Lower leg skin (tissue), 4 donors: Measurements from ENCODE around the gene PAXIP1. TPM values are rescaled to one million over a fixed set of nuclear protein-coding genes. Genes with fewer than 3 reads are reported as not detected.

ENCODE experiments used
- DNase-seq, 2 donors: peaks; one replicate each; pipeline ENCODE4 v3.0.0-alpha.2; 2019; ENCODE audit warnings: low spot score in 2 of 2
- H3K4me3 ChIP-seq: fragments of 200-600 bp; sonication (generic); 2 replicates; pipeline ENCODE4 v1.5.1; 2017; ENCODE audit warnings: mild to moderate bottlenecking, low read depth; ENCODE audit not compliant: poor library complexity, severe bottlenecking
- POLR2A ChIP-seq, 2 donors: fragments of 450-650 bp; IDR thresholded peaks; one replicate each; pipeline ENCODE4 v1.6.1; 2016 to 2017; ENCODE audit warnings: antibody characterized with exemption in 2 of 2, mild to moderate bottlenecking in 1 of 2, moderate library complexity in 1 of 2
- WGBS, 2 donors: methylation state at CpG; one replicate each; pipeline ENCODE4 v1.1.5; 2018; 5-methylcytosine and 5-hydroxymethylcytosine counted together
- intact Hi-C: fragments of 100-400 bp; cut with DNase I; formaldehyde crosslinking; loops from one replicate; pipeline ENCODE4 v1.15.0; 2023; ENCODE audit warnings: low total_unique reads
- total RNA-seq, 4 donors: library from RNA; depleted of rRNA; stranded (reverse); fragments of >200 nt; gene quantifications; one replicate each; pipeline ENCODE4 v1.1.0, GENCODE V29; 2016
- TF ChIP-seq, protein P1 (sequence below), 3 donors: fragments of 450-650 bp; IDR thresholded peaks; one replicate each; pipeline ENCODE4 v1.5.1; 2016; ENCODE audit warnings: antibody characterized with exemption in 3 of 3, mild to moderate bottlenecking in 3 of 3, moderate library complexity in 2 of 3

Gene PAXIP1
- total RNA-seq, 4 donors from 2014 or later: 10.0 to 14.1 (median 11.4) TPM

DNA sequence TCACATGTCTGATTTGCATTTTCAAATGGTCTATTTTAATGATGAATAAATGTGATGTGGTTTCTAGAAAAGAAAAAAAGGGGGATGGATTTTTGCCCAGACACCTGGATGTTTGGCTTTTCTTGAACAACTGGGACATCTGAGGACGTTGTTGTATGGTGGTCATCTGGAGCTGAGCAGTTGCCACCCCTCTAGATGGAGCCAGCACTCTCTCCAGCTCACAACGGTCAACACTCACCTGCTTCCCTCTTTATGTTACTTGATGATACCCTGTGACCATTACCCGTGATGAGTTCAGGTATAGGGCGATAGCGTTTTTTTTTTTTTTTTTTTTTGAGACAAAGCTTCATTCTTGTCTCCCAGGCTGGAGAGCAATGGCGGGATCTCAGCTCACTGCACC is 30.1 kb upstream of the PAXIP1 start:
- TF ChIP-seq POLR2A (IDR thresholded peaks at IDR 0.05): no peak
- TF ChIP-seq, protein P1, sequence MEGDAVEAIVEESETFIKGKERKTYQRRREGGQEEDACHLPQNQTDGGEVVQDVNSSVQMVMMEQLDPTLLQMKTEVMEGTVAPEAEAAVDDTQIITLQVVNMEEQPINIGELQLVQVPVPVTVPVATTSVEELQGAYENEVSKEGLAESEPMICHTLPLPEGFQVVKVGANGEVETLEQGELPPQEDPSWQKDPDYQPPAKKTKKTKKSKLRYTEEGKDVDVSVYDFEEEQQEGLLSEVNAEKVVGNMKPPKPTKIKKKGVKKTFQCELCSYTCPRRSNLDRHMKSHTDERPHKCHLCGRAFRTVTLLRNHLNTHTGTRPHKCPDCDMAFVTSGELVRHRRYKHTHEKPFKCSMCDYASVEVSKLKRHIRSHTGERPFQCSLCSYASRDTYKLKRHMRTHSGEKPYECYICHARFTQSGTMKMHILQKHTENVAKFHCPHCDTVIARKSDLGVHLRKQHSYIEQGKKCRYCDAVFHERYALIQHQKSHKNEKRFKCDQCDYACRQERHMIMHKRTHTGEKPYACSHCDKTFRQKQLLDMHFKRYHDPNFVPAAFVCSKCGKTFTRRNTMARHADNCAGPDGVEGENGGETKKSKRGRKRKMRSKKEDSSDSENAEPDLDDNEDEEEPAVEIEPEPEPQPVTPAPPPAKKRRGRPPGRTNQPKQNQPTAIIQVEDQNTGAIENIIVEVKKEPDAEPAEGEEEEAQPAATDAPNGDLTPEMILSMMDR (IDR thresholded peaks at IDR 0.05): no peak
- 76 to 78% methylated on average over 6 of the region's 6 CpGs for WGBS, 2 donors

DNA sequence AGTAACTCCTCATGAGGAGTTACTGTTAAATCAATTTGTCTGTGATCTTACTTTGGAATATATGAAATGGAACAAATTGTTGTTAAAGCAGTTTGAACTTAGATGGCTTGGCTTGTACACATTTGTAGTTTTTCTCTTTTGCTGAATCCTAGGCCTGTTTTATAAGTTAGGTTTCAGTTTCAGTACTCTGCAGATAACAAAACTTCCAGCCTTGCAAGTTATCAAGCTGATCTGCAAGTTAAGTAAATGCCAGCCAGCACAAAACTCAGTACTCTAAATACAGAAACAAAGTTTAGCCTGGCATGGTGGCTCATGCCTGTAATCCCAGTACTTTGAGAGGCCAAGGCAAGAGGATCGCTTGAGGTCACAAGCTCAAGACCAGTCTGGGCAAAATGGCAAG is 25.0 kb upstream of the PAXIP1 start:
- intact Hi-C loops: no loop called here
- TF ChIP-seq, protein P1 (IDR thresholded peaks at IDR 0.05): no peak
- no peak for TF ChIP-seq POLR2A (IDR thresholded peaks at IDR 0.05)
- no peak for DNase-seq
- H3K4me3 ChIP-seq: no peak overlapping the region
- WGBS, 2 donors: 87 to 92% methylated on average over 1 of the region's 1 CpG

More for the DNA sequence above, 30.1 kb upstream of the PAXIP1 start:
- no peak for DNase-seq
- H3K4me3 ChIP-seq: no peak overlapping the region
- intact Hi-C loops: no loop called here

DNA sequence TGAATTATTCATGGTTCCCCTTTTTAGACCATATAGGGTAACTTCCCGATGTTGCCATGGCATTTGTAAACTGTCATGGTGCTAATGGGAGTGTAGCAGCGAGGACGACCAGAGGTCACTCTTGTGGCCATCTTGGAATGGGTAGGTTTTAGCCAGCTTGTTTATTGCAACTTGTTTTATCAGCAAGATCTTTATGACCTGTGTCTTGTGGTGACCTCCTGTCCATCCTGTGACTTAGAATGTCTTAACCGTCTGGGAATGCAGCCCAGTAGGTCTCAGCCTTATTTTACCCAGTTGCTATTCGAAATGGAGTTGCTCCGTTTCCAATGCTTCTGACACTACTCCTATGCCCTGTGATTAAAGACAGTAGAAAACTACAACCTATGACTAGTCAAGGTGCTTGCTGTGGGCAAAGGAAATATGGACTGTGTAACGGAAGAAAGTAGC is 18.8 kb upstream of the PAXIP1 start:
- no peak for DNase-seq
- TF ChIP-seq POLR2A (IDR thresholded peaks at IDR 0.05): no peak
- TF ChIP-seq, protein P1 (IDR thresholded peaks at IDR 0.05): no peak
- WGBS, 2 donors: 55 to 65% methylated on average over 7 of the region's 7 CpGs
- intact Hi-C loops: no loop called here
- H3K4me3 ChIP-seq: no peak overlapping the region

DNA sequence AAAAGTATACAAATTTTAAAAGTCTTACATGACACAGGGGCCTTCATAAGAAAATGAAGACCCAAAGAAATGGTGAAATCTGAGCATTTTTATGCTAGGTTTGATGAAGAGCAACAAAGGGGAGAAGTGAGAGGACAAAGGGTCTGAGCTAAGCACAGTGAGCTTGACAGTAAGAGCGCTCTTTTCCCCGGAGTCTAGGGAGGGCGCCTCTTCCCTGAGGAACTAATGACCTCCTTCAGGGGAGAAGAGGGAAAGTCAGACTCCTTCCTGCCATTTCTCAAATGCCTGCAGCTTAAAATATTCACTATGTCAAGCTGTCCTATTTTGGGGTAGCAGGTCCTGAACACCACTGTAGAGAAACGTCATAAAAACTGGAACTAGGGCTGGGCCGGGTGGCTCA is 18.1 kb upstream of the PAXIP1 start:
- intact Hi-C loops: no loop called here
- 73 to 76% methylated on average over 5 of the region's 5 CpGs for WGBS, 2 donors
- DNase-seq: no peak
- TF ChIP-seq, protein P1 (IDR thresholded peaks at IDR 0.05): no peak
- TF ChIP-seq POLR2A (IDR thresholded peaks at IDR 0.05): no peak
- H3K4me3 ChIP-seq: no peak overlapping the region

DNA sequence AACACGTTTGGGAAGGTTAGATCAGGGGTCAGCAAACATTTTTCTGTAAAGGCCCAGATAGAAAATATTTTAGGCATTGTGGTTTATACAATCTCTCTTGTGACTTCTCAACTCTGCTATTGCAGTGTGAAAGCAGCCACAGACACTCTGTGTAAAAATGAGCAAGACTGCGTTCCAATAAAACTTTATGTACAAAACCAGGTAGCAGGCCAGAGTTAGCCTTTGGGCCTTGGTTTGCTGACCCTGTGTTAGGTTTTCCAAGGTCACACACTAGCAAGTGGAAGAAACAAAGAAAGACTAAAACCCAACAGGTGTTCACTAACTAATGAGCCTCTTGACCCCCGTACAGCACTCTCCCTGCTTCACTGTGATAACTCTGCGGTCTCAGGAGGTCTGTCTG is 14.9 kb upstream of the PAXIP1 start:
- no peak overlapping the region for H3K4me3 ChIP-seq
- intact Hi-C loops: no loop called here
- TF ChIP-seq, protein P1 (IDR thresholded peaks at IDR 0.05): no peak
- no peak for TF ChIP-seq POLR2A (IDR thresholded peaks at IDR 0.05)
- no peak for DNase-seq
- WGBS, 2 donors: 75 to 77% methylated on average over 4 of the region's 4 CpGs

DNA sequence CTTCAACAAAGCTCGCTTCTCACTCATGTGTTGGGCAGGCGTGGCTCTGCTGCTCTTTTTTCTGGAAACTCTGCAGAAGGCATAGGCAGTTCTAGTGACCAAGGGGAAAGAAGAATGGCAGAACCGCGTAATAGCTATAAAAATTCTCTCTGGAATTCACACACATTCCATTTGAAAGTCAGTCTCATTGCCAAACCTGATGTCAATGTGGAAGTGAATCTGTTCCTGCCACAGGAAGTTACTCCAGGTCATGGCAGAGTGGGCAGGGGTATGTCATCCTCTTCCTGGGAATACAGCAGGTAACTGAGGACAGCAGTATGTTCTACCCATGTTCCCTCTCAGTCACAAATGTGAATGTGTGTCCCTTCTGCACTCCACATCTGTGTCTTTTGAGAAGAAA is 8.2 kb upstream of the PAXIP1 start:
- no peak for DNase-seq
- intact Hi-C loops: no loop called here
- TF ChIP-seq POLR2A (IDR thresholded peaks at IDR 0.05): no peak
- TF ChIP-seq, protein P1 (IDR thresholded peaks at IDR 0.05): no peak
- 79 to 87% methylated on average over 4 of the region's 4 CpGs for WGBS, 2 donors
- no peak overlapping the region for H3K4me3 ChIP-seq
